HG03432 (cell line): ENCODE measurements around the gene OR4K2.
"Not testable (repeated sequence)": the region's sequence is repeated elsewhere in the genome, so short reads cannot be mapped to it uniquely, and the experiment has no call there.

Experiments used
- ATAC-seq: cut with Tn5 transposase; IDR thresholded peaks from one replicate; pipeline ENCODE4 v1.9.1; 2021; ENCODE audit warnings: mild to moderate bottlenecking, moderate library complexity; ENCODE audit not compliant: unreplicated experiment

OR4K2 gene

GRCh38 chr14:19874842-19875241 is at the start of gene OR4K2:
Gene OR4K2 (plus strand): TSS chr14:19875142. CDS start chr14:19876268, 1,126 bp downstream.
- no peak for ATAC-seq

GRCh38 chr14:19827626-19828244 is 47.2 kb upstream of the OR4K2 start:
- ATAC-seq, result not testable (repeated sequence)

GRCh38 chr14:19828314-19828713 is 46.6 kb upstream of the OR4K2 start:
- no peak for ATAC-seq

- ATAC-seq, result not testable (repeated sequence)
Measured at GRCh38 chr14:19834203-19834848, 40.6 kb upstream of the OR4K2 start.

GRCh38 chr14:19838433-19838832 is 36.5 kb upstream of the OR4K2 start:
- no peak for ATAC-seq

GRCh38 chr14:19851365-19851764 is 23.6 kb upstream of the OR4K2 start:
- ATAC-seq, result no peak

GRCh38 chr14:19866061-19866669 is 8.8 kb upstream of the OR4K2 start:
- ATAC-seq, result not testable (repeated sequence)

GRCh38 chr14:19873178-19873577 is 1.8 kb upstream of the OR4K2 start:
- ATAC-seq, result no peak

GRCh38 chr14:19878029-19878642 is 3.2 kb downstream of the OR4K2 start:
- no peak for ATAC-seq

- ATAC-seq, result no peak
Measured at GRCh38 chr14:19895282-19895681, 20.3 kb downstream of the OR4K2 start.

GRCh38 chr14:19900999-19901398 is 26.1 kb downstream of the OR4K2 start:
- ATAC-seq, result no peak

- no peak for ATAC-seq
Measured at GRCh38 chr14:19902409-19902808, 27.5 kb downstream of the OR4K2 start.

- no peak for ATAC-seq
Measured at GRCh38 chr14:19906665-19907064, 31.7 kb downstream of the OR4K2 start.

- no peak for ATAC-seq
Measured at GRCh38 chr14:19911114-19911513, 36.2 kb downstream of the OR4K2 start.

GRCh38 chr14:19917243-19917642 is 42.3 kb downstream of the OR4K2 start:
- ATAC-seq, result no peak

- ATAC-seq, result no peak
Measured at GRCh38 chr14:19917955-19918518, 43.1 kb downstream of the OR4K2 start.

GRCh38 chr14:19918553-19919264 is 43.8 kb downstream of the OR4K2 start:
- no peak for ATAC-seq

- no peak for ATAC-seq
Measured at GRCh38 chr14:19920021-19920657, 45.2 kb downstream of the OR4K2 start, which contains the start of gene OR4K5. Gene OR4K5 (plus strand): TSS chr14:19920607. CDS start chr14:19920607, 0 bp downstream.

- ATAC-seq, result no peak
Measured at GRCh38 chr14:19930617-19931016, 55.7 kb downstream of the OR4K2 start, which contains the start of gene OR4K1. Gene OR4K1 (plus strand): TSS chr14:19930917. CDS start chr14:19935667, 4,750 bp downstream.
